Measurements from ENCODE around the gene RXRA. TPM values are rescaled to one million over a fixed set of nuclear protein-coding genes. Genes with fewer than 3 reads are reported as not detected.

RXRA gene
- total RNA-seq, 1 donor from 2014 or later = 173 TPM

DNA sequence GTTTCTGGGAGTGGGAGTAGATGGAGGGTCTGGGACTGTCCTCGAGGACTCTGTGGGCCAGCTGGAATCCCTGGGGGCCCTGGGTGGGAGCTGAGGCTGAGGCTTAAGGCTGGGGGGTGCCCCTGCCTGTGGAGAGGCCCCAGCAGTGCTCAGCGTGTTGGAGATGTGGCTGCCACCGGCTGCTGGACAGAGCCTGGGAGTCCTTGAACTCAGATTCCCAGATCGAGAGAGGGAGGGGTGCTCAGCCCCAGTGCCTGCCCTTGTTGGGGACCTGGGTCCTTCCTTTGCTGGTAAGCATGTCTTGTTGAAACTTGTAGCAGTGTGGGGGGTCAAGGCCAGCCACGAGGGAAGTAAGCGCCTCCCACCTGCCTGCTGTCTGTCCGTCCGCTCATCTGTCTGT, 10.7 kb downstream of the RXRA start:
- DNase-seq (ENCODE audit: low spot score) = no peak

DNA sequence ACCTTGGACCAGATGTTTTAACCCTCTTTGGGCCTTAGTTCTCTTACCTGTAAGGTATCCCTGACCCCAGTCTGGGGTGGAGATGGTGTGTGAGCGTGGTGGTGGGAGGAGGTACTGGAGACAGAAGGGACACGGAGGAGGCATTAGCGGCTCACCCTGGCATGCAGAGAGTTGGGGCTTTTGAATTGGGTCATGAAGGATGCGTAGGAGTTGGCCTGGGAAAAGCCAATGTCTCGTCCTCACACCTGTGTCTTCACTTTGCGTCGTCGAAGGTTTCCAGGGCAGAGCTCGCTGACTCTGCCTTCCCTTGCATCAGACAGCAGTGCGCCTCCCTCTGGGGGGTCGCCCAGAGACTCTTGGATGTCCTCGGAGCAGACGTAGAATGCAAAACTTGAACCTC, 11.2 kb downstream of the RXRA start:
- no peak for DNase-seq (ENCODE audit: low spot score)

DNA sequence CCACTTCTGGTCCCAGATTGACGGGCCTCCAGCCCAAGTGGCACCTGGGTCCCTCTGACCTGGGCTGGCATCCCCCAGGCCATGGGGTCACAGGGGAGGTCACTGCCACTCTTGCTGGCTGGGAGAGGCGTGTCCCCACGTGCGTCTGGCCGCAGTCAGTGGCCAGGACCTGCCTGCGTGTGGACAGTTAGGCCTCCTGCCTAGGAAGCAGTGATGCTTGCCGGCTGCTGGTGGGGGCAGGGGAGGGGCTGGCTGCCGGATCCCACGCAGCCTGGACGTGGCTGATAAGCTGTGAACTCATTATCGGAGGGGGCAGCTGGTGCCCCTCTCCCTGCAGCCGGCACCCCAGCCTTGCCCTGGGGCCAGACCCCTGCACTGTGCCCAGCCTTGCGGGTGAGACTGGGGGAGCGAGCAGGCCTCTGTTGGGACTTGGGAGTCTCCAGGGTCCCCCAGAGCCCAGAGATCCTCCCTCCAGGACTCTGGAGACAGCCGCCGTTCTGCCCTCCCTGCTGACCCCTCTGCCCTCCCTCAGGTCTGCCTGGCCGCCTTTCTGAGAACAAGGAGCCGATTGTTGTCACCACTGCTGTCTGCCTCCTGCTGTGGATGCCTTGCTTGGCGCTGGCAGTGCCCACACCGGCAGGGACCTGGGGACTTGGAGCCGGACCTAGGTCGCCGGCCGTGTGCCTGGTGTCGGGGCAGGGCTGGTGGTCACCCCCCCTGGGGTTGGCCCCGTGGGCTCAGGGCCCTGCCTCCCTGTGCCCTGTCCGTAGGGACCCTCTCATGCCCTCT, 12.3 kb downstream of the RXRA start:
- no peak for DNase-seq (ENCODE audit: low spot score)

DNA sequence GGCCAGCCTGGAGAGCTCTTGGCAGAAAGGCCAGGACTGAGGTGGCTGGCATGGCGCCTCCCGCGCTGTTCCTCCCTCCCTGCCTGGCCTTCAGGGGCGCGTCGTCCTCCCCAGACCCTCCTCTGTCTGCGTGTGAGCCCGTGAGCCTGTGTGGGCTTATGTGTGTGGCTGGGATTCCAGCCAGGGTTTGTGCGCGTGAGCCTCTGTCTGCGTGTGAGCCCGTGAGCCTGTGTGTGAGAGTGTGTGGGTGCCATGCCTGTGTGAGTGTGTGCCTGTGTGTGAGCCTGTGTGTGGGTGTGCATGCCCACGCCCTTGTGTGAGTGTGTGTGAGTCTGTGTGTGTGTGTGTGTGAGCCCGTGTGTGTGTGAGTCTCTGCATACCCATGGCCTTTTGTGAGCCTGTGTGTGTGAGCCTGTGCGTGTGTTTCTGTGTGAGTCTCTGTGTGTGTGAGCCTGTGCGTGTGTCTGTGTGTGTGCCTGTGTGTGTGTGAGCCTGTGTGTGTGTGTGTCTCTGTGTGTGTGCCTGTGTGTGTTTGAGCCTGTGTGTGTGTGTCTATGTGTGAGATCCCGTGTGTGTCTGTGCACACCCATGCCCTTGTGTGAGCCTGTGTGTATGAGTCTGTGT, 13.0 kb downstream of the RXRA start:
- DNase-seq (ENCODE audit: low spot score) = no peak

DNA sequence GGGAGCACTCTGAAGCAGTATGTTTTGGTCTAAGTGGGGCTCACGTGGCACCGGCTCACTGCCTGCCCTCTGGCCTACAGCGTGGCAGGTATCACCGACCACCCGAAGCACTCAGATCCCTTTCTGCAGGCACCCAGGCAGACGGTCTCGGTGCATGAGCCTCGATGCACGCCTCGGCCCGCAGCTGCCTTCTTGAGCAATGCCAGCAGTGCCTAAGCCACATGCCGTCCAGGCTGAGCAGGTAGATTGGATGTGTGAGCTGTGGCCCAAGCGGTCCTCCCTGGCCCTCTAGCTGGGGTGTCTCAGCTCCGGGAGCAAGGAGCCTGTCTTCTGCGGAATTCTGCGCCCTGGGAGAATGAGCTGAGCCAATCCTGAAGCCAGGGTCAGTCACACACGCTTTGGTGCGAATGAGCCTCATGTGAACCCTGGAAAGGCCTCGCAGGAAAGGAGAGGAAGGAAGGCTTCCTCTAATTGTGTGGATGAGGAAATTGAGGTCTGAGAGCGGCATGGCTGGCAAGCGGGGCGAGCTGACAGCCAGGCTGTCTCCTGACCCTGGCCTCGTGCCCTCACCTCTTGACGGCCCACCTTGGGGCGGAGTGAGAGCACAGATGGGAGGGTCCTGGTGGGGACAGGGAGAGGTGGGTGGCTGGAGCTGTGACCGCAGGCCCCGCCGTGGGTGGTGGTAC, 14.4 kb downstream of the RXRA start:
- DNase-seq (ENCODE audit: low spot score) = no peak

DNA sequence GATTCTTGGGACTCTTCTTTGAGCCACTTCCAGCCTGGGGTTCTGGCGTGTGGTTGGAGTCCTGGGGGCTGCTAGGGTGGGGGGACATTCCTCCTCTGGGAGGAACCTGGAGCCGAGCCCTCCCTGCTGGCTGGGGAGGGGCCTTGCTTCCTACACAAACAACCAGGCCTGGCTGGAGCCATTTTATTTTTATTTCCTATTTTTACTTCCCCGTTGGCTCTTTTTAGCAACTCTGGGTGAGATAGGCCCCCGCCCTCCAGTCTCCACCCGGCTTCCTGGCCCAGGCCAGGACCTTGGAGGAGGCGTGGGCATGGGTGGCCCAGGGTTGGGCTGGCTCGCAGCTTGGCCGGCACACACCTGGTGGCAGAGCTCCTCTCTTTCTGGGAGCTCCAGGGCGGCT, 15.1 kb downstream of the RXRA start:
- DNase-seq (ENCODE audit: low spot score) = peak; percentile 81

DNA sequence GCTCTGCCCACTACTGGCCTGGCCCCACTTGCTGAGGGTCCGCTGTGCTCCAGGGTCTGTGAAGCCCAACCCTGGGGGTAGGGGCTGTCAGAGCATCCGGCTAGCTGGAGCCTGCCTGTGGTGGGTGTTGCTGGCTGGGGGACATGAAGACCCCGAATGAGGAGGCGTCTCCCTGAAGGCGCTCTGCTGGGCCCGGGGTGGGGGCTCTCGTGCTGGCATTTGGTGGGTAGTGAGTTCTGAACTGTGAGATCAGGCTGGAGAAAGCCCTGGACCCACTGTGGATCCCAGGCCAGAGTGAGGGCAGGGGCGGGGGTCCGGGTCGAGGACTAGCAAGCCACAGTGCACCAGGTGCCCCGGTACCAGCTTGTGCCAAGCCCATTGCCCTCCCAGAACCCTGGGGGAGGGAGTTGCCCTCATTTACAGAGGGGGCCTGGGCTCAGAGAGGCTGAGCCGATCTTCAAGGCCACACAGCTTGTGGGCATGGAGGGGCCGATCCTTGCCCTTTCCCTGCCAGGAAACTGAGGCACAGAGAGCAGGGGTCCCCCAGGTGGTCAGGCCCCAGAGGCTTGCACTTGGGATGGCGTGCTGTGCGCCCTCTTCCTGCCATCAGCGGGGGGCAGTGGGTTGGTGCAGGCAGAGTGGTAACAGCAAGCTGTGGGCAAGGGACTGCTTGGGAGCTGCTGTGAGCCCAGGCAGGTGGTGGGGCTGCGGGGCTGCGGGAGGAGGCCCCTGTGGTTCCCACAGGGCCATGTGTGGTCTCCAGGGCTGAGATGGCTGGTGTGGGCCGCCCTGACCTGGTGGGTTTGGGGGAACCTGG, 15.9 kb downstream of the RXRA start:
- DNase-seq (ENCODE audit: low spot score) = no peak

DNA sequence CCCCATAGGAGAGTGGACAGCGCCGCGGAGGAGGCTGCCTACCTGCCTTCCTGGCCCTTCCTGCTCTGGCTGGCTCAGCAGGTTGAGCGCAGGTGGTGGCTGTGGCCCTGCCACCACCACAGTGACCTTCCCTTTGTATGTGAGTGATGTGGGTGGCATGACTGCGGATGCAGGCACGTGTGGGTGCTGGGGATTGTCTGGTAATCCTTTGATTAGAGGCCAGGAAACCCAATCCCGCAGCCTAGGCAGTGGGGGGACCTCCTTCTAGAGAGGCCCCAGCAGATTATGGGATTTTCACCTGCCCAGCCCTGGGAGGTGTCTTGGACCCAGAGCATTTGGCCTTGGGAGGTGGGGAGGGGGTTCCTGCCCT, 16.5 kb downstream of the RXRA start:
- no peak for DNase-seq (ENCODE audit: low spot score)

DNA sequence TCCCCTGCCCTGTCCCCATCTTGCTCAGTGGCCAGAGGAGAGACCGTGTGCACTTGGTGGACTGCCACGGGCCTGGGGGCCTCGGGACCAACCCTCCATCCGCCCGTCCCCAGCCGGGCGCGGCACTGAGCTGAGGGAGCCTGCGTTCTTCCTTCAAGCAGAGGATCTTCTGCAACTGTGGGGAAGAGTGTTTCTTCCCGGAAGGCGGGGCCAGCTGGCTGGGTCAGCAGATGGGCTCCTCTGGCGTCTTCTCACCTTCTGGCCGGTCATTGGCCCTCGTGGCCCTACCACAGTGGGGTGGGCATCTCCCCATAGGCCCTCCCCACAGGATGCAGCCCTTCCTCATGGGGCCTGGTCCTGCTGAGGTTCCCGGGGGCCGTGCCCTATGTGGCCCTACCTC, 17.4 kb downstream of the RXRA start:
- DNase-seq (ENCODE audit: low spot score) = no peak

DNA sequence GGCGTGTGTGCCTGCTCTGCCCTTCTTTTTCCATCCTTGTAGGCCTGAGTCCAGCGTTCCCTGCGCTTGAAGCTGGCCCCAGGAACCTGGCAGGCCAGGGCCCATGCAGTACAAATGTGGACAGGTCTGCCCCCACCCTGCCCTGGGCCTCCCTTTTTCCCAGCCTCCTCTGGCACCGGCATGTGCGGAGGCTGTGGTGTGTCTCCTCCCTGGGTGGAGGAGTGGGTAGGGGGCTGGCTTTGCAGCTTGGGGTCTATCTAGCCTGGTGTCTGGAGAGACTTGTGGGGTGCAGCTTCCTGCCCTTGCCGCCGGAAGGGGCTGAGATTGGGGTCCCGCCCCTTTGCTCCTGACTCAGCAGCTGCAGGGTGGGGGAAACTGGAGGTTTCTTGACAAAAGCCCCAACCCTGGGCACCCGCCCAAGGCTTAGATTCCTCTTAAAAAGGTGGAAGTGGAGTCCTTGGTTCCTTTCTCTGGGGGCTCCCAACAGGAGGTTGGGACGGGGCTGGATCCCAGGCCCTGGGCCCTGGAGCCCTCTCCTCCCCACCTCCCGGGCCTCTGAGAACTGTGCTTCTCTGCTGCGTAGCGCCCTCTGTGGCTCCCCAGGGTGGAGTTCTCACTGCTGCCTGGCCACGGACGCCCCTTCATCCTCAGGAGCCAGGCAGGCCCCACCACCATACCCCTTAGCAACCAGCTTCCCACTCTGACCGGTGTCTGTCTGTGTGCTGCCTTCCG, 18.0 kb downstream of the RXRA start:
- no peak for DNase-seq (ENCODE audit: low spot score)

DNA sequence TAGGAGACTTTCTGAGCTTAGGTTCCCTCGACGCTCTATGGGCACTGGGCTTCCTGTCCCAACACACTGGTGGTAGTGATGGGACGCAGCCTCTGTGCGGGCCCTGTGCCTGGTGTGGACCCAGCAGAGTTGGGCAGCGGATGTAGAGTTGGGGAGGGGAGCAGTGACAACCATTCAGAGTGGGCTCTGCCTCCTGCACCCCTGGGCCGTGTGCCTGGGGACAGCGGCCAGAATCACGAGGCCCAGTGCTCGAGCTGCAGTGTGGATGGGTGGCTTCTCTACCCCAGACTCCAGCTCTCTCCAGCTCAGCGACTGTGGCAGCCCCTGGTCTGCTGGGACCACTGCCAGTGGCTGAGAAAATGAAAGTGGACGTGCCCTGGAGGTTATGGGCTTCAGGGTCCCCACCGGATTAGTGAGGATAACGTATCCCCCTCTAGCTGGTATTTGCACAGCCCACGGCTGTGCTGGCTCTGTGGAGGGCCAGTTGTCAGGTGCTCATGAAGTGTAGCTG, 18.6 kb downstream of the RXRA start:
- DNase-seq (ENCODE audit: low spot score) = no peak

DNA sequence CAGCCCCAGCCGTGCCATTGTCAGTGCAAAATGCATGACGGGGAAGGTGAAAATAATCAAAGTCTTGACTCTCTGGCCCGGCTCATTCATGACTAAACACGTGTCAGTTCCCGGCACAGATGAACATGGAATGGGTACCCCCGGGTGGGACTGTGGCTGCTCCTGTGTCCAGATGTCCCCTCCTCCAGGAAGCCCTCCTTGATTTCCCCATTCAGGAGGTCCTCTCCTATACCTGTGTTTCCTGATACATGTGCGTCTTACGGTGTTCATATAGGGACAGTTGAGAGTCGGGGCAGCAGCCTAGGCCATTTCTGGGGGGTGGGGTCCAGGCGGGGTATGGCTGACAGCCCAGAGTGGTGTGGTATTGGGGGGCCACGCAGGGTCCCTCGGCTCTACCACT, 19.5 kb downstream of the RXRA start:
- DNase-seq (ENCODE audit: low spot score) = no peak

DNA sequence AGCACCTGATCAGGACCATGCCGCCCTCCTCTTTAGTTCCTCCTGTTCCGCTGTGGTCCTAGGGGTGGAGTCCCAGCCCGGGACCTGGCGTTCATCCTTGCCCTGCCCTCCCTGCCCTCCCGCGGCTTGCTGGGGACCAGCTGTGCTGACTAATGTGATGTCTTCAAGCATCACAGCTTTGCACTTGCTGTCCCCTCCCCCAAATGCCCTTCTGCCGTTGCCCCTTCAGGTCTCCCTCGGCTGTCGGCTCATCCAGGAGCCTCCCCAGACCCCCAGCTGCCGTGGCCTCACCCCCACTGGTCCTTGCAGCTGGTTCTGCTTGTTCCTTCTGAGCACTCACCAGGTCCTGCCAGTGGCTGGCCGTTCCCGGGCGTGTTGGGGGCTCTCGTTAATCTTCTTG, 19.9 kb downstream of the RXRA start:
- DNase-seq (ENCODE audit: low spot score) = no peak

DNA sequence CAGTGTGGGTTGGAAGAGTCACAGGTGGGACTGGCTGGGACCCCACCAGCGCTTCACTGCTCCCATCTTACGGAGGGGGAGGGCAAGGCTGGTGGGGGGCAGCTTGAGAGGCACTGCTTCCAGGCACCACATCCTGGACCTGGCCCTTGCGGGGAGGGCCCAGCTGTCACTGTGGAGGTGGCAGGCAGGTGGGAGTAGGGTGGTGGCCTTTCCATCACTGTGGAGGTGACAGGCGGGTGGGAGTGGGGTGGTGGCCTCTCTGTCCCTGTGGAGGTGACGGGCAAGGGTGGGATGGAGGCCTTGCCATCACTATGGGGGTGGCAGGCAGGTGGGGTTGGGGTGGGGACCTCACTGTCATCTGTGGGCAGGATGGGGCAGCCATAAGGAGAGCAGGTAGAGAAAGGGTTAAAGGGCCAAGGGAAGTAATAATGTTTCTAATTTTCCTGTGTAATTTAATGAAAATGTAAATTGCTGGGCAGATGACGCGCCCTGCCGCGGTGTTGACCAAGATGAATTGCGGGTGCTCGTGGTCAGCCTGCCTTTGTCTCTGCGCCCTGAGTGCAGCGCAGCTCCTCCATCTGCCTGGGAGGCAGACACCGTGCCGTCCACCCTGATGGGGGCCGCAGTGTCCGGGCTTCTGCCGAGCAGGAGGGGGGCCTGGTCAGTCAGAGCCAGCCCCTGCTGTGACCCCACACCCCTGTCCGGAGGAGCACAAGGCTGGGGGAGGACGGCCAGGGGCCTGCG, 20.8 kb downstream of the RXRA start:
- DNase-seq (ENCODE audit: low spot score) = no peak

DNA sequence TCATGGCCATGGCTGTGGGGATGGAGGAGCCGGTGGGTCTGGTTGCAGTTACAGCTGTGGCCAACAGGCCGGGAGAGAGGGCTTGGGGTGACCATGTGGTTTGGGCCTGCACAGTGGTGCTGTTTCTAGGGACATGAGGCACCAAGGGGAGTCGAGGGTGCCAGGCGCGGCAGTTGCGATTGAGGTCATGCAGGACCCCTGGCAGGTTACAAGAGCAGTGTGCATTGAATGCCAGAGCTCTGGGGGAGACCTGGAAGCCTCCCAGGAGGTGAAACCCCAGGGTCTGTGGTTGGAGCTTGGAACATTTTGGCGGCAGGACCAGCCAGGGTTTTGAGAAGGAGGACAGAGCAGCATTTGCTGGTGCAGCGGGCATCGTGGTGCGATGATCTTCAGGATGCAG, 21.7 kb downstream of the RXRA start:
- no peak for DNase-seq (ENCODE audit: low spot score)

DNA sequence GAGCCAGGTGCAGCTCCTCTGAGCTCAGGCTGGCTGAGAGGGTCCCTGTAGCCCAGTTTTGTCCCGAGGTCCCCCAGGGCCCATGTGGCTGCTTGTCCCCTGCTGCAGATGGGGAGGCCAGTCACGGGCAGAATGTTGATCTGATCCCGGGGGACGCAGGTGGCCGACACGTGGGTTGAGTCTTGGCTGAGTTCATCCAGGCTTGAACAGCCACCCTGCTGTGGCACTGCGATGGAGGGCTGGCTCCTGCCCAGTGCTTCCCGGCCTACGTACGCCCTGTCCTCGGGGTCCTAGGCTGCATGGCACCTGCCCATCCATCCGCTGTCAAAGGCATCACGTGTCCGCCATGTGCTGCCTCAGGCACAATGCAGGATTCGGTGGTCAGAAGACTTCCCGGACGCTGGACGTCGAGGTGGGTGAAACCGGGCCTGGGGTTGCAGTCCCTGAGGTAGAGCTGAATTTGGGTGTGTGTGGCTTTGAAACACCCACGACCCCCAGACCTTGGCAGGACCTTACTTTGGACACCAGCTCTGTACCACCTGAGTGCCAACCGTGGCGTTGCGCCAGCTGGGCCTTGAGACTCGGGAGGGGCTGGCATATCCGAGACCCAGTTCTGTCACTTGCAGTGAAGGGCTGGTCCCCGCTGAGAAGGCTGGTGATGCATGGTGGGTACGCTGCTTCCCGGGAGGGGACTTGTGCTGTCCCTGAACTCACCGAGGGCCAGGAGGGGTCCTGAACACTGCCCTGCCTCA, 22.3 kb downstream of the RXRA start:
- no peak for DNase-seq (ENCODE audit: low spot score)

DNA sequence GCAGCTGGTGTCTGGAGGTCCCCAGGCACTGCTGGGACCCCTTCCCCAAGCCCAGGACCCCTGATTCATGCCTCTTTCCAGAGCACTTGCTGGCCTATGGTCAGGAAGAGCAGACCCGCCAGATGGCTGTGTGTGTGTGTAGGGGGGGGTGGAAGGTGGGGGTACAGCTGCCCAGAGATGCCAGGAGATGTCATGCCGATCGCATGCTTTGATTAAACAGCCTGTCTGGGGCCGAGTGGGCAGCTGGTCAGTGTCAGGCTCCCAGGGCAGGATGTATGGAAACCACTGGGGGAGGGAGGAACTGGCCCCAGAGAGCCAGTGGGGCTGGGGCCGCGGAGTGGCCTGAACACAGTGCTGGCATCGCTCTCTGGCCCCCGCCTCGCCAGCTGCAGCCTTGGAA, 23.7 kb downstream of the RXRA start:
- DNase-seq (ENCODE audit: low spot score) = no peak

DNA sequence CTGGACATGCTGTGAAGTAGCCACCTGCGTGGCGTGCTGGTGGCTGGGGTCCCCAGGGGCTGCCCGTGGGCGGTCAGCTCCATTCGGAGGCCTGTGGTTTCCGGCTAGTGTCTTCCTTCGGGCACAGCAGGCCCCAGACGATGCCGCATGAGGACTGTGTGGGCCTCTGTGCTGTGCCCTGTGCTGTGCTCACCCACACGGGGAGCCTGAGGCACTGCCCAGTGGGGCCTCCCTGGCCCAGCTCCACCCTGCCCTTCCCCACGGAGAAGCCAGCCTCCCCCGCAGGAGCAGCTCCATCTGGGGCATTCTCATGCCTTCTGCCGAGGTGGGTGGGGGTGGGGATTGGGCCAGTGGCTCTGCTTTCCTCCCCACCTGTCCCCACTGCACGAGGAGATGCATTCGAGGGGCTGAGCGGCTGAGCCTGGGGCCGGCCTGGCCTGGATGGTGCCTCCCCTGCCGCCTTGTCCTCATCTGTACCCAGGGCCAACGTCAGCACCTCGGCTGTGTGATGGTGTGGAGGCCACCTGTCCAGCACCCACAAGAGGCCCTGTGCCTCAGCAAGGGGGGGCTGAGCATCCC, 24.2 kb downstream of the RXRA start:
- DNase-seq (ENCODE audit: low spot score) = no peak

DNA sequence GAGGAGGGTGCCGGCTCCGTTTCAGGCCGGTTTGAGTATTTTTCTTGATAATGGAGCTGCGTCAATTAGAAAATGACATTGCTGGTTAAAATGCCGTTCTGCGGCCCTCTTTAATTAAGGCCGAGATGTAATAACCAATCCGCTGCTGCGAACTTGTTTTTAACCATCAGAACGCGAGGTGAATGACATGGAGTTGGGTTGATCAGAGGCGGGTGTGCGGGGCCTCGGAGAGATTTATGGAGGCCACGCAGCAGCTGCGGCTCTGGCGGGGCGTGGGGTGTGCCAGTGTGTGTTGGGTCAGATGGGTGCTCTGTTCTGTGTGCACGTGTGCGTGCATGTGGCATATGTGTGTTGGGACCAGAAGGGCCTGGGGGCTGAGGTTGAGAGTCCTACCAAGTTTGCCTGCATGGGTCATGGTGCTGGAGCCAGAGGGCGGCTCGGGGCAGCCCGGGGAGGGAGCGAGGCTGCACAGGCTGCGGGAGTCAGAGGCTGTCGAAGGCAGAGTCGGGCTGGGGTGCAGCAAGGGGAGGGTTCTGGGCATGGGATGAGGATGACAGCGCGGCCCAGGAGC, 25.4 kb downstream of the RXRA start:
- no peak for DNase-seq (ENCODE audit: low spot score)
